Smooth muscle cell (in vitro differentiated cells): Measurements from ENCODE around the gene CORO2A. TPM values are rescaled to one million over a fixed set of nuclear protein-coding genes. Genes with fewer than 3 reads are reported as not detected.
A peak's percentile ranks its signal among the peaks of the same experiment; 100 is the strongest.
"Not testable (repeated sequence)": the region's sequence is repeated elsewhere in the genome, so short reads cannot be mapped to it uniquely, and the experiment has no call there.

ENCODE experiments used
- DNase-seq: peaks from one replicate; lab custom pipeline; 2025; ENCODE audit not compliant: unreplicated experiment; lab: John Stamatoyannopoulos, UW
- H2AFZ ChIP-seq: fragments of 200-600 bp; sonication (generic); 2 replicates; pipeline ENCODE4 v1.6.0; 2016; ENCODE audit warnings: antibody characterized with exemption, low read depth, mild to moderate bottlenecking
- H3F3A ChIP-seq: fragments of 200-600 bp; sonication (generic); 2 replicates; pipeline ENCODE4 v1.6.0; 2017; ENCODE audit warnings: antibody characterized with exemption, low read depth
- H3K27ac ChIP-seq: fragments of 200-600 bp; sonication (generic); 2 replicates; pipeline ENCODE4 v1.5.1; 2016; ENCODE audit warnings: low read depth, mild to moderate bottlenecking
- H3K27me3 ChIP-seq: fragments of 200-600 bp; sonication (generic); 2 replicates; pipeline ENCODE4 v1.6.1; 2016; ENCODE audit warnings: low read depth, mild to moderate bottlenecking
- H3K36me3 ChIP-seq: fragments of 200-600 bp; sonication (generic); 2 replicates; pipeline ENCODE4 v1.5.1; 2016; ENCODE audit warnings: low read depth
- H3K4me1 ChIP-seq: fragments of 200-600 bp; sonication (generic); 2 replicates; pipeline ENCODE4 v1.5.1; 2016; ENCODE audit warnings: low read depth
- H3K4me2 ChIP-seq: fragments of 200-600 bp; sonication (generic); 2 replicates; pipeline ENCODE4 v1.6.0; 2016; ENCODE audit warnings: mild to moderate bottlenecking
- H3K4me3 ChIP-seq: fragments of 200-600 bp; sonication (generic); 2 replicates; pipeline ENCODE4 v1.5.1; 2016; ENCODE audit warnings: mild to moderate bottlenecking
- H3K79me2 ChIP-seq: fragments of 200-600 bp; sonication (generic); 2 replicates; pipeline ENCODE4 v1.6.0; 2016; ENCODE audit warnings: low read depth, mild to moderate bottlenecking
- H3K9ac ChIP-seq: fragments of 200-600 bp; sonication (generic); 2 replicates; pipeline ENCODE4 v1.6.0; 2016; ENCODE audit warnings: low read depth
- H3K9me3 ChIP-seq: fragments of 200-600 bp; sonication (generic); replicated peaks from 2 replicates; pipeline ENCODE4 v1.5.1; 2016; ENCODE audit warnings: low read depth
- H4K20me1 ChIP-seq: fragments of 200-600 bp; sonication (generic); 2 replicates; pipeline ENCODE4 v1.6.0; 2016; ENCODE audit warnings: low read depth
- WGBS: methylation state at CpG from one replicate; pipeline ENCODE4 v1.1.7; 2016; ENCODE audit warnings: low lambda C conversion rate; 5-methylcytosine and 5-hydroxymethylcytosine counted together
- polyA plus RNA-seq: library from polyadenylated mRNA; unstranded; fragments of >200 nt; fragmentation: Nextera tagmentation; extraction: Ambion mirVana; gene quantifications from 2 replicates; pipeline ENCODE4 v1.2.1, GENCODE V29; 2016
- total RNA-seq: library from RNA; depleted of rRNA; stranded (reverse); fragments of >200 nt; gene quantifications from 2 replicates; pipeline ENCODE4 v1.2.3, GENCODE V29; 2014
- TF ChIP-seq, protein P1 (sequence below): fragments of 200-600 bp; sonication (generic); IDR thresholded peaks from 2 replicates; pipeline ENCODE4 v1.5.1; 2017; ENCODE audit warnings: borderline replicate concordance, mild to moderate bottlenecking, antibody characterized with exemption; ENCODE audit not compliant: insufficient read depth, poor library complexity, severe bottlenecking

Gene CORO2A
- total and polyA plus RNA-seq, 2 experiments from 2014 or later: 4.7 to 5.8 TPM

DNA sequence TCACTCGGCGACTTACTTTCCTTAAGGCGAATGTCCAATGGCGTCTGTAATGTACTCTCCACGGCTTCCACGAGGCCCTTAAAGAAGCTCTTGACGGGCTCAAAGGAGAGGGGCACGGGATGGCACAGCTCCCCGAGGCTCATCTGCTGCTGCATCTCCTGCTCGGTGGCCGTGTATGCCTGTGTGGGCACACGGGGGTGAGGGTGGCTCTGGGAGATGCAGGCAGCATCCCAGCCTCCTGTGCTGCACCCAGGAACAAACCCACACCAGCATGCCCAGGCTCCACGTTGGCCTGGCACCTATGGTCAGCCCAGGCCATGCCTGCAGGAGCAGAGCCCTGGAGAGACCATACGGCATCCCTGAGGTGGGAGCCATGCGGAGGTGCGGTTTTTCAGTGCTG, 97.6 kb downstream of the CORO2A start:
- Histone ChIP-seq H3K36me3 (no peaks in the 10 kb centered on the region), H4K20me1 (no peaks in the 10 kb centered on the region), H2AFZ (no peak overlapping the region), H3K79me2 (no peaks in the 10 kb centered on the region), H3K9me3 (no peaks in the 10 kb centered on the region), H3K4me3 (no peak overlapping the region), H3K4me2 (no peak overlapping the region), H3F3A (peaks cover 5% of the 10 kb centered on the region), H3K27me3 (peaks cover 3% of the 10 kb centered on the region), H3K4me1 (peaks cover 9% of the 10 kb centered on the region), H3K27ac (no peak overlapping the region), H3K9ac (no peak overlapping the region)
- DNase-seq: no peak
- TF ChIP-seq, protein P1, sequence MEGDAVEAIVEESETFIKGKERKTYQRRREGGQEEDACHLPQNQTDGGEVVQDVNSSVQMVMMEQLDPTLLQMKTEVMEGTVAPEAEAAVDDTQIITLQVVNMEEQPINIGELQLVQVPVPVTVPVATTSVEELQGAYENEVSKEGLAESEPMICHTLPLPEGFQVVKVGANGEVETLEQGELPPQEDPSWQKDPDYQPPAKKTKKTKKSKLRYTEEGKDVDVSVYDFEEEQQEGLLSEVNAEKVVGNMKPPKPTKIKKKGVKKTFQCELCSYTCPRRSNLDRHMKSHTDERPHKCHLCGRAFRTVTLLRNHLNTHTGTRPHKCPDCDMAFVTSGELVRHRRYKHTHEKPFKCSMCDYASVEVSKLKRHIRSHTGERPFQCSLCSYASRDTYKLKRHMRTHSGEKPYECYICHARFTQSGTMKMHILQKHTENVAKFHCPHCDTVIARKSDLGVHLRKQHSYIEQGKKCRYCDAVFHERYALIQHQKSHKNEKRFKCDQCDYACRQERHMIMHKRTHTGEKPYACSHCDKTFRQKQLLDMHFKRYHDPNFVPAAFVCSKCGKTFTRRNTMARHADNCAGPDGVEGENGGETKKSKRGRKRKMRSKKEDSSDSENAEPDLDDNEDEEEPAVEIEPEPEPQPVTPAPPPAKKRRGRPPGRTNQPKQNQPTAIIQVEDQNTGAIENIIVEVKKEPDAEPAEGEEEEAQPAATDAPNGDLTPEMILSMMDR: no peak
- 95% methylated on average over 16 of the region's 16 CpGs for WGBS

DNA sequence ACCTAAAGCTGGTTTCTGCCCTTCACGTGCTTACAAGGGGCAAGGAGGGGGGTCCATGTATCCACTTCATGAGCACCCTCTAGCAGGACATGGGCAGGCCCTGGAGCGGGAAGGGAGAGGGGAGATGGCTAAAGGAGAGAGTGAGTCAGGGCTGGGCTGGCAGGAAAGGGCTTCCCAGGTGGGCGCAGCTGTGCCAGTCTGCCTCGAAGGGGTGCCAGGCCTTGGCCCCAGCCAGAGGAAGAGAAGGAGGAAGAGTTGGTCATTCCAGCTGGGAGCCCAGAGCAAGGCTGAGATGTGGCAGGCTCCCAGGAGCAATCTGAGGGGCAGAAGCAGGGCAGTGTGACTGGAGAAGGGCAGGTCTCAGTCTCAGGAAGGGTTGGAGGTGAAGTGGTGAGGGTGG, 98.1 kb downstream of the CORO2A start:
- no peaks in the 10 kb centered on the region for H4K20me1 ChIP-seq
- no peaks in the 10 kb centered on the region for H3K79me2 ChIP-seq
- no peaks in the 10 kb centered on the region for H3K36me3 ChIP-seq
- no peak for DNase-seq
- H3K4me1 ChIP-seq: peaks cover 9% of the 10 kb centered on the region
- no peaks in the 10 kb centered on the region for H3K9me3 ChIP-seq
- 90% methylated on average over 4 of the region's 4 CpGs for WGBS
- no peak overlapping the region for H3K9ac ChIP-seq
- H3K27me3 ChIP-seq: peaks cover 6% of the 10 kb centered on the region
- H3K27ac ChIP-seq: no peak overlapping the region
- TF ChIP-seq, protein P1: no peak
- H3K4me2 ChIP-seq: no peak overlapping the region
- H3F3A ChIP-seq: peaks cover 5% of the 10 kb centered on the region
- no peak overlapping the region for H2AFZ ChIP-seq
- H3K4me3 ChIP-seq: no peak overlapping the region

DNA sequence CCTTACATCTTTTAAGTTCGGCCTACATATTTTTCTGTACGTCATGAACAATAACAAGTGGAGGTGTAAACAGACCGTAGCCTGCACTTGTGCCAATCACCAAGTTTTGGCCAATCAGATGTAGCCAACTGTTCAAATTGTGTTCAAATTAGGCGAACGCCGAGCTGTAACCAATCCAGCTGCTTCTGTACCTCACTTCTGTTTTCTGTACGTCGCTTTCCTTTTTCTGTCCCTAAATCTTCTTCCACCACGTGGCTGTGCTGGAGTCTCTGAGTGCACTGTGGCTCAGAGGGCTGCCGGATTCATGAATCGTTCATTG, 99.9 kb downstream of the CORO2A start:
- H3K27ac ChIP-seq: no peak overlapping the region
- no peaks in the 10 kb centered on the region for H3K36me3 ChIP-seq
- H3K4me3 ChIP-seq: no peak overlapping the region
- H3K4me1 ChIP-seq: peaks cover 7% of the 10 kb centered on the region
- DNase-seq: no peak
- no peaks in the 10 kb centered on the region for H3K79me2 ChIP-seq
- no peaks in the 10 kb centered on the region for H4K20me1 ChIP-seq
- no peak overlapping the region for H2AFZ ChIP-seq
- peaks cover 5% of the 10 kb centered on the region for H3F3A ChIP-seq
- no peak overlapping the region for H3K9ac ChIP-seq
- H3K9me3 ChIP-seq: no peaks in the 10 kb centered on the region
- H3K4me2 ChIP-seq: no peak overlapping the region
- H3K27me3 ChIP-seq: peaks cover 14% of the 10 kb centered on the region
- WGBS: 84% methylated on average over 11 of the region's 11 CpGs
- TF ChIP-seq, protein P1: no peak

DNA sequence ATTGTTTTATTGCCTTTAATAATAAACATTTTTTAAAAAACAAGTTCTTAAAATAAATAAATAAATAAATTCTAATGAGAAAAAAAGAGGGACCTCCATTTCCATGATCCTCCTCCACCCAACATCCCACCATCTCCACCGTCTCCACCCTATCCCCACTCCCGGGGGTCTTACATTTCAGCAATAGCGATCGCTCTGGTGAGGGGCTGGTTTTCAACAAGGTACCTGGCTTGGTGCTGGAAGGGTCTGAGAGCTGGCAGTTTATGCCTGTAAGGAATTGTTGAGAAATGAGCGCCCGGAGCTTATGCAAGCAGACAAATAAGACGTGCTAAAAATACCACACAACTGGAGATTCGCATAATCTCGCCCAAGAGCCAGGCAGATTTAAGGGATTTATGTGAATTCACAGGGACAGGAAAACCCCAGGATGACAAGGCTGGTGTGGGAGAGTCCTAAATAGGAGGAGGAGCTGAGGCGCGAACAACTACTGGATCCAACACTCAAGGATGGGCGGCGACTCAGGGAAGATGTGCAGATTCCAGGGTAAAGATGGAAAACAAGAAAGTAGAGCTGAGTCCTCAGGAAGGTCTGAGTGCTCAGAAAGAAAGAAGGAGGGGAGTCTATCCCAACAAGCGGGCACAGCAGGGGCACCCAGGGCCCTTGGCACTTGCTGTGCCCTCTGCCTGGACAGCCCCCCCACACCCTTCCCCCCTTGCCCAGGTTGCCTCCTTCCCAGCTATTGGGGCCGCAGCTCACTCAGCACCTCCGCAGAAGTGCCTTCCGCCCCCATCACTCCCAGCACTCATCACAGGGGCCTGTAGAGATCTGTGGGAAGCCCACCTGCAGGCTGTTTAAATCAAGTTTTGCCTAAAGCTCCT, 100.5 kb downstream of the CORO2A start:
- no peak overlapping the region for H3K27ac ChIP-seq
- no peak overlapping the region for H3K4me3 ChIP-seq
- H4K20me1 ChIP-seq: no peaks in the 10 kb centered on the region
- TF ChIP-seq, protein P1: no peak
- peak; percentile 13 for DNase-seq
- H3F3A ChIP-seq: peaks cover 8% of the 10 kb centered on the region
- peaks cover 14% of the 10 kb centered on the region for H3K27me3 ChIP-seq
- H3K9me3 ChIP-seq: no peaks in the 10 kb centered on the region
- peak overlapping the region; percentile 80 for H3K4me2 ChIP-seq
- no peak overlapping the region for H2AFZ ChIP-seq
- 40% methylated on average over 17 of the region's 17 CpGs for WGBS
- peaks cover 5% of the 10 kb centered on the region for H3K4me1 ChIP-seq
- no peak overlapping the region for H3K9ac ChIP-seq
- no peaks in the 10 kb centered on the region for H3K79me2 ChIP-seq
- no peaks in the 10 kb centered on the region for H3K36me3 ChIP-seq

DNA sequence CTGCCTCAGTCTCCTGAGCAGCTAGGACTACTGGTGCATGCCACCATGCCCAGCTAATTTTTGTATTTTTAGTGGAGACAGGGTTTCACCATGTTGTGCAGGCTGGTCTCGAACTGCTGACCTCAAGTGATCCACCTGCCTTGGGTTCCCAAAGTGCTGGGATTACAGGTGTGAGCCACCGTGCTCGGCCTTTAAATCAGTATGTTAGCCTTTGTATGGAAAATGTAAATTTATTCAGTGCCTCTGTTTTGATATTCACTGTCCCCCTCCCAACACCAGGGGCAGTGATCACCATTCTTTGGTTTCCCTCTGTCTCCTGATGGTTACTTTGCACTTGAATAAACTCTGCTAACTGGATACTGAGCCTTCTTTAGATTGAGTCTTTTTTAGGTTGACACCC, 101.8 kb downstream of the CORO2A start:
- H3K4me2 ChIP-seq, DNase-seq, H3K9ac ChIP-seq, H3K36me3 ChIP-seq, H3K4me1 ChIP-seq, H3K4me3 ChIP-seq, H3K79me2 ChIP-seq, H2AFZ ChIP-seq, H3K9me3 ChIP-seq, H3K27ac ChIP-seq, H4K20me1 ChIP-seq: not testable (repeated sequence)
- WGBS: 73% methylated on average over 3 of the region's 3 CpGs
- Histone ChIP-seq H3K27me3 (peaks cover 14% of the 10 kb centered on the region), H3F3A (peaks cover 14% of the 10 kb centered on the region)
